Heart left ventricle (tissue), 16 donors: ENCODE data around the gene CHN2. TPM values are rescaled to one million over a fixed set of nuclear protein-coding genes. Genes with fewer than 3 reads are reported as not detected.
A peak's percentile ranks its signal among the peaks of the same experiment; 100 is the strongest.

Experiments used
- ATAC-seq, 4 donors: fragments of 200-7000 bp; cut with Tn5 transposase; one replicate each; pipeline ENCODE4 v1.9.1; 2020 to 2022; ENCODE audit warnings: moderate library complexity in 4 of 4, mild to moderate bottlenecking in 3 of 4, moderate number of reproducible peaks in 1 of 4
- DNase-seq, 5 donors: peaks; one replicate each; pipeline ENCODE4 v3.0.0-alpha.2; 2020
- H3K27ac ChIP-seq, 12 donors: fragments of 200-600 bp; sonication (generic) in 4 of 12; one replicate each; pipeline versions ENCODE4 v1.5.0 to v1.8.0; 2016 to 2022; ENCODE audit warnings: mild to moderate bottlenecking in 2 of 12
- H3K27me3 ChIP-seq, 9 donors: fragments of 200-600 bp; sonication (generic) in 2 of 9; one replicate each; pipeline versions ENCODE4 v1.5.1 to v1.8.0; 2016 to 2022; ENCODE audit warnings: mild to moderate bottlenecking in 3 of 9
- H3K36me3 ChIP-seq, 9 donors: fragments of 200-600 bp; sonication (generic) in 2 of 9; one replicate each; pipeline versions ENCODE4 v1.5.0 to v1.8.0; 2018 to 2022; ENCODE audit warnings: mild to moderate bottlenecking in 2 of 9
- H3K4me1 ChIP-seq, 12 donors: fragments of 200-600 bp; sonication (generic) in 4 of 12; one replicate each; pipeline versions ENCODE4 v1.5.0 to v1.8.0; 2016 to 2022; ENCODE audit warnings: mild to moderate bottlenecking in 3 of 12
- H3K4me3 ChIP-seq, 12 donors: fragments of 200-600 bp; sonication (generic) in 4 of 12; one replicate each; pipeline versions ENCODE4 v1.5.0 to v1.8.0; 2017 to 2022; ENCODE audit warnings: mild to moderate bottlenecking in 9 of 12, moderate library complexity in 4 of 12
- H3K9me3 ChIP-seq, 12 donors: fragments of 200-600 bp; sonication (generic) in 4 of 12; one replicate each; pipeline versions ENCODE4 v1.5.0 to v1.8.0; 2016 to 2022; ENCODE audit warnings: mild to moderate bottlenecking in 1 of 12
- POLR2A ChIP-seq, 2 donors: fragments of 450-650 bp; IDR thresholded peaks; one replicate each; pipeline ENCODE4 v1.6.1; 2017; ENCODE audit warnings: antibody characterized with exemption in 2 of 2, mild to moderate bottlenecking in 2 of 2, moderate library complexity in 2 of 2
- WGBS, 4 donors: extraction: QIAGEN DNeasy Blood & Tissue Kit in 2 of 4; methylation state at CpG; one replicate each; pipeline versions ENCODE4 v1.1.5 to v1.1.7; 2013 to 2018; 5-methylcytosine and 5-hydroxymethylcytosine counted together
- intact Hi-C, 10 donors: fragments of 100-400 bp; cut with DNase I; formaldehyde crosslinking; loops; one replicate each; pipeline versions ENCODE4 v1.11.1 to v1.14.2; 2022
- polyA plus RNA-seq, 2 donors: library from polyadenylated mRNA; stranded (reverse); fragments of 200-250 nt; gene quantifications; one replicate each; pipeline ENCODE4 v1.2.3, GENCODE V29; 2013
- total RNA-seq, 9 donors: library from RNA; depleted of rRNA in 2 of 9; stranded (reverse); fragments of >200 nt in 2 of 9; fragmentation: NEBNext Ultra II Directional in 3 of 9; extraction: Animal tissue kit (Norgen Biotek cat#: 25700) in 3 of 9; gene quantifications; one replicate each; pipeline versions ENCODE4 v1.1.0 to v1.2.4, GENCODE V29; 2016 to 2023
- TF ChIP-seq, protein P1 (sequence below), 12 donors: fragments of 200-600 bp; sonication (generic) in 4 of 12; IDR thresholded peaks; one replicate each; pipeline versions ENCODE4 v1.5.0 to v1.8.0; 2018 to 2022; ENCODE audit warnings: antibody characterized with exemption in 12 of 12, mild to moderate bottlenecking in 5 of 12
- donor health status: ischemic (EF 13 %, LVEDD 7.1; RV severe dilation, severe dysfunction).
- donor health status: healthy with polysubstance abuse.
- donor health status: DM: no; HTN: yes; CAD: no.
- donor health status: DM: no; HTN: no; CAD: no.
- donor health status: ischemic (EF 25% LVEDD 6.9; RV normal size, moderate dysfunction).
- donor health status: ischemic (EF 25% LVEDD 5.7; RV mildly dilated, moderate dysfunction).
- donor health status: healthy.
- donor health status: DM: yes; HTN: yes; CAD: no.
- donor health status: ischemic (EF 35%, LVEDD 5.7; RV mildly dilated, moderate dysfunction).
- donor health status: nonischemic (EF 11% LVEDD 7.7; RV severe dilation, severe dysfunction).
- donor health status: DM: yes; HTN: yes; CAD: no.
- donor health status: PGD.
- donor health status: ischemic (EF 29% LVEDD 5.4; RV normal size, mild dysfunction).
- donor health status: nonischemic (EF 23%, LVEDD 6.1; RV moderate dilation, normal function).

Gene CHN2
- total and polyA plus RNA-seq, 11 donors: 11.2 to 54.4 (median 33.6) TPM

DNA sequence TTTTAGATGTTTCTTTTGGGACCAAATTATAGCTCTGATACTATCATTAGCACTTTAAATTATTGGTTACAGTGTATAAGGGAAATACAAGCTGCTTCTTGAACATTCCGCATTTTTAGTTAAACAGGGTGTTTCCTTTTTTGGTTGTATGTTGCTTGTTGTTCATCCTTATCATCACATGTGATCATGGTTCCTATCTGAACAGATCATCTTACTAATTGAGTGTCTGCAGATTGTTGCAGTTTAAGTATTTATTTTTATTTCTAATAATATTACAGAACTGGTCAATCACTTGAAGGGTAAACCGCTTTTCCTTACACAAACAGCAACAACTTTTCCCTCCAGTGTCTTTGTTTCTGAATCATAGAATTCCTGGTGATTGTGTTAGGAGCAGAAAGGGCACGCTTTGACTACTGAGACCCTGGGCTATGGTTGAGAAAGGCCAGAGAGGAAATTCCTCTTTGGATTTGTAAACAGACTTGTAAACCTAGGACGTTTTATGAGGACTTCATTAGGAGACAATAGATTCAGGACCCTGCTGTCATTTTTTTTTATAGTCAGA lies 37.2 kb downstream of the CHN2 start:
- intact Hi-C loops: no loop called here
- DNase-seq (no peak), ATAC-seq (no peak)
- Histone ChIP-seq H3K4me1 (peaks cover 0 to 18% (median 0%) of the 10 kb centered on the region in 12 donors), H3K9me3 (no peaks in the 10 kb centered on the region), H3K27ac (no peak overlapping the region), H3K36me3 (no peaks in the 10 kb centered on the region), H3K4me3 (no peak overlapping the region), H3K27me3 (no peaks in the 10 kb centered on the region)
- TF ChIP-seq, protein P1, sequence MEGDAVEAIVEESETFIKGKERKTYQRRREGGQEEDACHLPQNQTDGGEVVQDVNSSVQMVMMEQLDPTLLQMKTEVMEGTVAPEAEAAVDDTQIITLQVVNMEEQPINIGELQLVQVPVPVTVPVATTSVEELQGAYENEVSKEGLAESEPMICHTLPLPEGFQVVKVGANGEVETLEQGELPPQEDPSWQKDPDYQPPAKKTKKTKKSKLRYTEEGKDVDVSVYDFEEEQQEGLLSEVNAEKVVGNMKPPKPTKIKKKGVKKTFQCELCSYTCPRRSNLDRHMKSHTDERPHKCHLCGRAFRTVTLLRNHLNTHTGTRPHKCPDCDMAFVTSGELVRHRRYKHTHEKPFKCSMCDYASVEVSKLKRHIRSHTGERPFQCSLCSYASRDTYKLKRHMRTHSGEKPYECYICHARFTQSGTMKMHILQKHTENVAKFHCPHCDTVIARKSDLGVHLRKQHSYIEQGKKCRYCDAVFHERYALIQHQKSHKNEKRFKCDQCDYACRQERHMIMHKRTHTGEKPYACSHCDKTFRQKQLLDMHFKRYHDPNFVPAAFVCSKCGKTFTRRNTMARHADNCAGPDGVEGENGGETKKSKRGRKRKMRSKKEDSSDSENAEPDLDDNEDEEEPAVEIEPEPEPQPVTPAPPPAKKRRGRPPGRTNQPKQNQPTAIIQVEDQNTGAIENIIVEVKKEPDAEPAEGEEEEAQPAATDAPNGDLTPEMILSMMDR (IDR thresholded peaks at IDR 0.05): no peak
- TF ChIP-seq POLR2A (IDR thresholded peaks at IDR 0.05): no peak
- 59 to 72% (median 71%) methylated on average over 4 of the region's 4 CpGs for WGBS, 4 donors

DNA sequence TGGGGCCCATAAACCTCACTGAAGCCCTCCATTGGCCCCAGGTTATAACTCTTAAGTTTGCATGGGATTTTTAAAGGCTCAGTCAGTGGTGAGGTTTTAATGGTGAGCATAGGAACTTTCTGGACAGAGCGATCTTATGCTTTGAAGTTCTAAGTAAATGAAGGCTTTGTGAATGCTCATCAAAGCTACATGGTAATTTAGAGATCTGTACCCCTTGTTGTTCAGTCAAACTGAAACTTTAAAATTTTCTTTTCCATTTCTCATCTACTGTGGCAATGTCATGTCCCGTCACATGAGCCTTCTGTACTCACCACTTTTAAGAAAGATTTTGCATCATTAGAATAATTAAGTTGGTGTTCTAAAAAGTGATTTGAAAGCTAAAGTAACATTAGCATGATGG lies 39.9 kb downstream of the CHN2 start:
- 93 to 99% (median 96%) methylated on average over 2 of the region's 2 CpGs for WGBS, 4 donors
- Histone ChIP-seq H3K9me3 (no peaks in the 10 kb centered on the region), H3K4me1 (peaks cover 0 to 17% (median 2%) of the 10 kb centered on the region in 12 donors), H3K27ac (no peak overlapping the region), H3K36me3 (peaks cover 0 to 3% (median 0%) of the 10 kb centered on the region in 9 donors), H3K27me3 (no peaks in the 10 kb centered on the region), H3K4me3 (no peak overlapping the region)
- ATAC-seq (no peak), DNase-seq (no peak)
- TF ChIP-seq, protein P1 (IDR thresholded peaks at IDR 0.05): no peak
- no peak for TF ChIP-seq POLR2A (IDR thresholded peaks at IDR 0.05)
- intact Hi-C loops: no loop called here

DNA sequence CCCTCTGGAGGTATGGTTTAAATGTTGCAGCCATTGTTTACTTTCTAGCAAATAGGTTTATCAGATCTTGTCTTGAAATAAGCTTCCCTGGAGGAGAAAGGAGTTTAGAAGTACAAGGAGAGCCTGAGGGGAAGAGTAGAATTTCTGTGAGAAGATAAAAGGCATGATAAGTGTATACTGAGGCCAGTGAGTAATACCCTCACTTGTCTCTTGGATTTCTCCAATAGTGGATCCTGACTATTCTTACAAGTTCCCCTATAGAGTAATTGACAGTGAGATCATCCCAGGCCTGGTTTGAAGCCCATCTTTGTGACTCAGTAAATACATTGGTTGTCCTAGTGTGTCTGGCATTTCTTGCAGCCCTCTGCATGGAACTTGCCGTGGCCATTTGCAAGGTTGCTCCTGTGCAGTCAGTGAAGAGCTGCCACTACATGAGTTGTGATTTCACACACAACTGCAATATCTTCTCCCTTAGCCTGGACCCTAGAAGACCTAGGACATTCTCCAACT lies 41.6 kb downstream of the CHN2 start:
- Histone ChIP-seq H3K27me3 (no peaks in the 10 kb centered on the region), H3K27ac (no peak overlapping the region), H3K4me3 (no peak overlapping the region), H3K9me3 (no peaks in the 10 kb centered on the region), H3K36me3 (peaks cover 0 to 3% (median 0%) of the 10 kb centered on the region in 9 donors), H3K4me1 (peaks cover 0 to 17% (median 2%) of the 10 kb centered on the region in 12 donors)
- DNase-seq (no peak), ATAC-seq (no peak)
- 81 to 100% (median 95%) methylated on average over 1 of the region's 1 CpG for WGBS, 4 donors
- intact Hi-C loops: no loop called here
- TF ChIP-seq, protein P1 (IDR thresholded peaks at IDR 0.05): no peak
- no peak for TF ChIP-seq POLR2A (IDR thresholded peaks at IDR 0.05)

DNA sequence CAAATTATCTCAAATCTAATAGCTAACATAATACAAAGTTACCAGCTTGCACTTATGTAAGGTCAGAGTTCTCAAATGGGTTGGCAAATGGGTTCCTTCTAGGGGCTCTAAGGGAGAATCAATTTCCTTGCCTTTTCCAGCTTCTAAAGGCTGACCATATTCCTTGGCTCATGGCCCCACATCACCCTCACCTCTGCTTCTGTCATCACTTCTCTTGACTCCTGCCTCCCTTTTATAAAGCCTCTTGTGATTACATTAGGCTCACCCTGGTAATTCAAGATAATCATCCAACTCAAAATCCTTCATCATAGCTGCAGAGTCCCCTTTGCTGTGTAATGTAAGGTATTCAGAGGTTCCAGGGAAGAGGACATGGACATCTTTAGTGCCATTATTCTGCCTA lies 42.1 kb downstream of the CHN2 start:
- H3K27ac ChIP-seq: no peak overlapping the region
- H3K4me3 ChIP-seq: no peak overlapping the region
- peak in 2 of 4 donors; percentile 53 to 64 for ATAC-seq
- no peaks in the 10 kb centered on the region for H3K9me3 ChIP-seq
- H3K4me1 ChIP-seq: peaks cover 0 to 20% (median 2%) of the 10 kb centered on the region in 12 donors
- TF ChIP-seq, protein P1 (IDR thresholded peaks at IDR 0.05): no peak
- no peak for TF ChIP-seq POLR2A (IDR thresholded peaks at IDR 0.05)
- no peaks in the 10 kb centered on the region for H3K27me3 ChIP-seq
- intact Hi-C loops: no loop called here
- H3K36me3 ChIP-seq: peaks cover 0 to 3% (median 0%) of the 10 kb centered on the region in 9 donors
- no peak for DNase-seq
